SU-DHL-6 (cell line): Measurements from ENCODE around the gene FHL1.

Source experiments
- H2AFZ ChIP-seq: fragments of 200-600 bp; sonication (generic); 2 replicates; pipeline ENCODE4 v1.6.1; 2014; ENCODE audit warnings: low read depth, mild to moderate bottlenecking, moderate library complexity, mixed read lengths, antibody characterized with exemption, low read length; ENCODE audit not compliant: severe bottlenecking
- H3F3A ChIP-seq: fragments of 200-600 bp; shearing (Covaris generic); 2 replicates; pipeline ENCODE4 v1.6.0; 2016; ENCODE audit warnings: antibody characterized with exemption, mild to moderate bottlenecking; ENCODE audit not compliant: insufficient read depth
- H3K27ac ChIP-seq: fragments of 200-600 bp; sonication (generic); 2 replicates; pipeline ENCODE4 v1.5.1; 2016; ENCODE audit warnings: low read depth, mild to moderate bottlenecking, low read length, moderate library complexity, mixed read lengths
- H3K27me3 ChIP-seq: fragments of 200-600 bp; sonication (generic), shearing (Covaris generic); 2 replicates; pipeline ENCODE4 v1.6.0; 2014; ENCODE audit warnings: mild to moderate bottlenecking, low read length
- H3K36me3 ChIP-seq: fragments of 200-600 bp; sonication (generic); 2 replicates; pipeline ENCODE4 v1.6.1; 2014; ENCODE audit warnings: mild to moderate bottlenecking, low read length, mixed read lengths
- H3K4me2 ChIP-seq: fragments of 300-600, 200-600 bp; shearing (Covaris generic), sonication (generic); 2 replicates; pipeline ENCODE4 v1.6.0; 2014; ENCODE audit warnings: low read length, low read depth, mild to moderate bottlenecking; ENCODE audit not compliant: poor library complexity, severe bottlenecking
- H3K4me3 ChIP-seq: fragments of 200-600 bp; sonication (generic); 2 replicates; pipeline ENCODE4 v1.5.1; 2014; ENCODE audit warnings: antibody characterized with exemption, low read length, mild to moderate bottlenecking, mixed read lengths; ENCODE audit not compliant: insufficient read depth, poor library complexity, severe bottlenecking
- H3K79me2 ChIP-seq: fragments of 200-600 bp; sonication (generic); 2 replicates; pipeline ENCODE4 v1.6.1; 2014; ENCODE audit warnings: mild to moderate bottlenecking, low read length, moderate library complexity; ENCODE audit not compliant: insufficient read depth
- H3K9ac ChIP-seq: fragments of 200-600 bp; sonication (generic); 2 replicates; pipeline ENCODE4 v1.7.0; 2014; ENCODE audit warnings: mild to moderate bottlenecking, low read length
- H3K9me2 ChIP-seq: fragments of 200-600 bp; sonication (generic); replicated peaks from 2 replicates; pipeline ENCODE4 v1.6.1; 2014; ENCODE audit warnings: low read length; ENCODE audit not compliant: insufficient read depth
- H3K9me3 ChIP-seq: fragments of 200-600 bp; sonication (generic); 2 replicates; pipeline ENCODE4 v1.6.1; 2014; ENCODE audit warnings: low read length, mixed read lengths; ENCODE audit not compliant: insufficient read depth
- H4K20me1 ChIP-seq: fragments of 200-600 bp; sonication (generic); 2 replicates; pipeline ENCODE4 v1.6.1; 2014; ENCODE audit warnings: low read depth, mild to moderate bottlenecking, antibody characterized with exemption, low read length, moderate library complexity, mixed read lengths
- EZH2phosphoT487 ChIP-seq: fragments of 200-600 bp; sonication (generic), shearing (Covaris generic); conservative IDR thresholded peaks from 2 replicates; pipeline ENCODE4 v1.6.1; 2018; ENCODE audit warnings: mild to moderate bottlenecking, antibody characterized with exemption, low read length, moderate library complexity, mixed read lengths
- TF ChIP-seq, protein P1 (sequence below): fragments of 200-600 bp; sonication (generic); IDR thresholded peaks from one replicate; pipeline ENCODE4 v1.5.1; 2017; ENCODE audit warnings: antibody characterized with exemption, mild to moderate bottlenecking, low read length, moderate library complexity; ENCODE audit not compliant: insufficient read depth, poor library complexity, severe bottlenecking

FHL1 gene

DNA sequence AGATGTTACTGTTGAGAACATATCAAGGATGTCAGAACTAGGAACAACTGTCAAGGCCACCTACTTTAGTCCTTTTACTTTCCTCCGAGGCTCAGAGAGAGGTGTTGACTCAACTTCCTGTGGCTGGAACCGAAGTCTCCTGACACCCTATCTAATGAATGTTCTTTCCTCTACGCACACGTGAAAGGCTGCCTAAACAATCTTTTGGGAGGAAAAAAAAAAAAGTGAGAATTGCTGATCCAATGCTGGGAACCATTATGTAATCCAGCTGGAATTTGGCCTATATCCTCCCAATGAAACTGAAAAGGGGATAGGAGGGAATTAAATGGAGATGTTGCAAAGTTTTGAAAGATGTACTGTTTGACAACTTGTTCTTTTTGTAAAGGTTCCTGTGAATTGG lies 112.2 kb downstream of the FHL1 start:
- Histone ChIP-seq H3K79me2 (no peaks in the 10 kb centered on the region), H3K9me2 (no peaks in the 10 kb centered on the region), H3F3A (no peaks in the 10 kb centered on the region), H3K36me3 (no peaks in the 10 kb centered on the region), H3K4me3 (no peak overlapping the region), H3K9ac (no peak overlapping the region), H3K4me2 (no peak overlapping the region), H3K9me3 (no peaks in the 10 kb centered on the region), H4K20me1 (no peaks in the 10 kb centered on the region), H3K27me3 (no peaks in the 10 kb centered on the region), H2AFZ (no peak overlapping the region), H3K27ac (no peak overlapping the region)
- TF ChIP-seq, protein P1, sequence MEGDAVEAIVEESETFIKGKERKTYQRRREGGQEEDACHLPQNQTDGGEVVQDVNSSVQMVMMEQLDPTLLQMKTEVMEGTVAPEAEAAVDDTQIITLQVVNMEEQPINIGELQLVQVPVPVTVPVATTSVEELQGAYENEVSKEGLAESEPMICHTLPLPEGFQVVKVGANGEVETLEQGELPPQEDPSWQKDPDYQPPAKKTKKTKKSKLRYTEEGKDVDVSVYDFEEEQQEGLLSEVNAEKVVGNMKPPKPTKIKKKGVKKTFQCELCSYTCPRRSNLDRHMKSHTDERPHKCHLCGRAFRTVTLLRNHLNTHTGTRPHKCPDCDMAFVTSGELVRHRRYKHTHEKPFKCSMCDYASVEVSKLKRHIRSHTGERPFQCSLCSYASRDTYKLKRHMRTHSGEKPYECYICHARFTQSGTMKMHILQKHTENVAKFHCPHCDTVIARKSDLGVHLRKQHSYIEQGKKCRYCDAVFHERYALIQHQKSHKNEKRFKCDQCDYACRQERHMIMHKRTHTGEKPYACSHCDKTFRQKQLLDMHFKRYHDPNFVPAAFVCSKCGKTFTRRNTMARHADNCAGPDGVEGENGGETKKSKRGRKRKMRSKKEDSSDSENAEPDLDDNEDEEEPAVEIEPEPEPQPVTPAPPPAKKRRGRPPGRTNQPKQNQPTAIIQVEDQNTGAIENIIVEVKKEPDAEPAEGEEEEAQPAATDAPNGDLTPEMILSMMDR: no peak
- no peak for TF ChIP-seq EZH2phosphoT487

DNA sequence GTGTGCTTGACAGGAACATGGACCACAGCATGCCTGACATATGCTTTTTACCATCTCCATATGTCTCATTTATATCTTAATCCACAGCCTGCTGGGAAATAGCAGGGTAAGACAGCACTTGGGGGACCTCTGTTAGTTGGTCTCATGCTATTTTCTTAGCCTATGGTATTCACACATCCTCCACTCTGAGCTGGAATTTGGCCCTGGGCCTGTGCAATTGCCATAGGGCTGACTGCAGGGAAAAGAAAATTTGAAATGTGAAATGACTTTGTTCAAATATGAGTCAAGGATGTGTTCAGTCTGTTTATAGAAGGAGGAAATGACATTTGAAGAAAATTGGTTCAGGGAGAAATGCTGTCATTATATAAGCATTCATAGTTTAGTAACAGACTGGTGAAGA lies 113.4 kb downstream of the FHL1 start:
- Histone ChIP-seq H3K9ac (no peak overlapping the region), H3K36me3 (no peaks in the 10 kb centered on the region), H3K27me3 (no peaks in the 10 kb centered on the region), H3K79me2 (no peaks in the 10 kb centered on the region), H3K4me3 (no peak overlapping the region), H3F3A (no peaks in the 10 kb centered on the region), H3K27ac (no peak overlapping the region), H3K9me3 (no peaks in the 10 kb centered on the region), H2AFZ (no peak overlapping the region), H3K9me2 (no peaks in the 10 kb centered on the region), H4K20me1 (no peaks in the 10 kb centered on the region), H3K4me2 (no peak overlapping the region)
- no peak for TF ChIP-seq EZH2phosphoT487
- TF ChIP-seq, protein P1: no peak
